PC-9 (cell line): ENCODE measurements around the gene TBCA. TPM values are rescaled to one million over a fixed set of nuclear protein-coding genes. Genes with fewer than 3 reads are reported as not detected.

Experiments
- BruUV-seq: library from RNA; stranded (reverse); fragments of 400-500 nt; replicated peaks from 2 replicates; lab custom pipeline; 2021; lab: Mats Ljungman, UMichigan
- CTCF ChIA-PET: fragments of 300-600 bp; sonication (Branson Sonifier 250); formaldehyde crosslinking; loops from one replicate; lab custom pipeline; 2022; ENCODE audit warnings: antibody characterized with exemption; lab: Charles Lee
- POLR2A ChIA-PET: fragments of 300-600 bp; sonication (Branson Sonifier 250); formaldehyde crosslinking; loops from one replicate; lab custom pipeline; 2022; ENCODE audit warnings: antibody characterized with exemption; ENCODE audit not compliant: unreplicated experiment; lab: Charles Lee
- DNase-seq, 2 experiments: peaks; one replicate each; pipeline versions ENCODE4 v3.0.0 to v3.0.0-alpha.2; 2015 to 2022; ENCODE audit warnings: mixed read lengths in 1 of 2
- H2AFZ ChIP-seq: fragments of 200-600 bp; sonication (generic); 2 replicates; pipeline ENCODE4 v1.8.1; 2017; ENCODE audit warnings: antibody characterized with exemption
- H3F3A ChIP-seq: fragments of 200-600 bp; sonication (generic); 2 replicates; pipeline ENCODE4 v1.8.1; 2017; ENCODE audit warnings: antibody characterized with exemption, mild to moderate bottlenecking, low read depth; ENCODE audit not compliant: insufficient read depth
- H3K27ac ChIP-seq: fragments of 200-600 bp; sonication (generic); 2 replicates; pipeline ENCODE4 v1.6.1; 2016; ENCODE audit warnings: mixed run types
- H3K27me3 ChIP-seq: fragments of 200-600 bp; sonication (generic); 2 replicates; pipeline ENCODE4 v1.6.1; 2016; ENCODE audit warnings: low read depth, mixed run types; ENCODE audit not compliant: insufficient read depth
- H3K36me3 ChIP-seq: fragments of 200-600 bp; sonication (generic); 2 replicates; pipeline ENCODE4 v1.6.1; 2016; ENCODE audit warnings: low read depth, mixed run types
- H3K4me1 ChIP-seq: fragments of 200-600 bp; sonication (generic); replicated peaks from 2 replicates; pipeline ENCODE4 v1.6.1; 2016; ENCODE audit warnings: mixed run types; ENCODE audit not compliant: insufficient read depth
- H3K4me2 ChIP-seq: fragments of 200-600 bp; sonication (generic); 2 replicates; pipeline ENCODE4 v1.6.1; 2017; ENCODE audit warnings: mixed run types
- H3K4me3 ChIP-seq: fragments of 200-600 bp; sonication (generic); 2 replicates; pipeline ENCODE4 v1.6.1; 2016; ENCODE audit warnings: mixed run types
- H3K79me2 ChIP-seq: fragments of 200-600 bp; sonication (generic); 2 replicates; pipeline ENCODE4 v1.6.1; 2017; ENCODE audit warnings: low read depth, mixed run types
- H3K9me2 ChIP-seq: fragments of 200-600 bp; sonication (generic); 2 replicates; pipeline ENCODE4 v1.8.1; 2017; ENCODE audit warnings: mild to moderate bottlenecking; ENCODE audit not compliant: insufficient read depth
- H3K9me3 ChIP-seq: fragments of 200-600 bp; sonication (generic); 2 replicates; pipeline ENCODE4 v1.8.1; 2016; ENCODE audit warnings: low read depth; ENCODE audit not compliant: insufficient read depth
- H4K20me1 ChIP-seq: fragments of 200-600 bp; sonication (generic); 2 replicates; pipeline ENCODE4 v1.8.1; 2017; ENCODE audit not compliant: insufficient read depth
- CTCF ChIP-seq: fragments of 200-600 bp; sonication (generic); conservative IDR thresholded peaks from 2 replicates; pipeline ENCODE4 v1.6.1; 2017; ENCODE audit warnings: mixed run types, antibody characterized with exemption, mild to moderate bottlenecking, moderate library complexity
- EZH2 ChIP-seq: fragments of 200-600 bp; sonication (generic); IDR thresholded peaks from 2 replicates; pipeline ENCODE4 v1.8.0; 2017; ENCODE audit warnings: antibody characterized with exemption, low read depth
- intact Hi-C: fragments of 100-400 bp; cut with micrococcal nuclease; formaldehyde crosslinking; loops from one replicate; pipeline ENCODE4 v1.10.0; 2022; ENCODE audit not compliant: unreplicated experiment
- total RNA-seq: library from RNA; stranded (reverse); gene quantifications from 2 replicates; pipeline ENCODE4 v1.2.3, GENCODE V29; 2021

The TBCA gene
- total RNA-seq, 1 experiment from 2014 or later, result 205 TPM

DNA sequence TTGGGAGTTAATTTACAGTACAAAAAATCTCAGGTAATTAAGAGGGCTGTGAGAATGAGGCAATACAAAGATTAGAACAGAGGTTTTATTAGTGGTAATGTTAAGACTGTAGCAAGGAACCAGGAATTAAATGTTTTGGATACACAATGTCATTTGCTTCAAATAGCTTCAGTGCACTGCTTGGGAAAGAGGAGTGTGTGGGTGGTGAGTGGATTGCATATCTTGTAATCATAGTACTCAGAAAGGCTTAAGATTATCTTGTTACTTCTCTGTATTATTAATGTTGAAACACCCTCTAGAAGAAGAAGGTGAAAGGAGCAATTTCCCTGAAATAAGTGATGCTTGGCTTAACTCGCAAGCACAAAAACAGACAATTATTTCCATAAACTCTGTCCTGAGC, 21.0 kb upstream of the TBCA start:
- H3K36me3 ChIP-seq, result no peaks in the 10 kb centered on the region
- intact Hi-C loops, result no loop called here
- no peak overlapping the region for H2AFZ ChIP-seq
- POLR2A ChIA-PET, result no interaction called here
- BruUV-seq, result no TSS peak
- no peaks in the 10 kb centered on the region for H3F3A ChIP-seq
- no peaks in the 10 kb centered on the region for H3K9me2 ChIP-seq
- H3K27ac ChIP-seq, result no peak overlapping the region
- H3K79me2 ChIP-seq, result no peaks in the 10 kb centered on the region
- H3K4me1 ChIP-seq, result no peaks in the 10 kb centered on the region
- no peaks in the 10 kb centered on the region for H4K20me1 ChIP-seq
- DNase-seq, result no peak
- no peak overlapping the region for H3K4me3 ChIP-seq
- H3K4me2 ChIP-seq, result no peak overlapping the region
- peaks cover 8% of the 10 kb centered on the region; the same call in 1 of the 2 replicates for H3K27me3 ChIP-seq
- H3K9me3 ChIP-seq, result no peaks in the 10 kb centered on the region
- TF ChIP-seq EZH2 (no peak), CTCF (no peak)
- CTCF ChIA-PET, result no interaction called here

GRCh38 chr5:77795846-77796245, 19.7 kb upstream of the TBCA start:
- Histone ChIP-seq H3K9me3 (no peaks in the 10 kb centered on the region), H3K9me2 (no peaks in the 10 kb centered on the region), H3K27me3 (peaks cover 8% of the 10 kb centered on the region; the same call in 1 of the 2 replicates), H3K36me3 (no peaks in the 10 kb centered on the region), H3K27ac (no peak overlapping the region), H4K20me1 (no peaks in the 10 kb centered on the region), H3K4me1 (no peaks in the 10 kb centered on the region), H3K79me2 (no peaks in the 10 kb centered on the region), H3F3A (no peaks in the 10 kb centered on the region), H2AFZ (no peak overlapping the region), H3K4me3 (no peak overlapping the region), H3K4me2 (no peak overlapping the region)
- no TSS peak for BruUV-seq
- TF ChIP-seq EZH2, result no peak
- no peak for TF ChIP-seq CTCF
- POLR2A ChIA-PET, result interaction anchor here (0.7 kb wide), 1 partner anchor 38 kb away, joined by 9 read pairs; no protein-coding TSS in a partner anchor
- CTCF ChIA-PET, result interaction anchor here (0.5 kb wide), 1 partner anchor 958 kb away, joined by 9 read pairs; no protein-coding TSS in a partner anchor
- no peak for DNase-seq
- intact Hi-C loops, result no loop called here

GRCh38 chr5:77795268-77795667, 19.1 kb upstream of the TBCA start:
- Histone ChIP-seq H3K4me3 (no peak overlapping the region), H3F3A (no peaks in the 10 kb centered on the region), H3K27me3 (peaks cover 8% of the 10 kb centered on the region; the same call in 1 of the 2 replicates), H3K4me1 (no peaks in the 10 kb centered on the region), H3K79me2 (no peaks in the 10 kb centered on the region), H3K36me3 (no peaks in the 10 kb centered on the region), H2AFZ (no peak overlapping the region), H3K9me3 (no peaks in the 10 kb centered on the region), H4K20me1 (no peaks in the 10 kb centered on the region), H3K4me2 (no peak overlapping the region), H3K9me2 (no peaks in the 10 kb centered on the region), H3K27ac (no peak overlapping the region)
- ChIA-PET POLR2A (no interaction called here), CTCF (no interaction called here)
- intact Hi-C loops, result no loop called here
- BruUV-seq, result no TSS peak
- TF ChIP-seq EZH2 (no peak), CTCF (no peak)
- no peak for DNase-seq
